NCI-H1930 (cell line): ENCODE data around the gene RAX2.
"Not testable (repeated sequence)": the region's sequence is repeated elsewhere in the genome, so short reads cannot be mapped to it uniquely, and the experiment has no call there.

Source experiments
- DNase-seq, 2 experiments: peaks; one replicate each; lab custom pipeline; 2025; lab: John Stamatoyannopoulos, UW

Gene RAX2

DNA sequence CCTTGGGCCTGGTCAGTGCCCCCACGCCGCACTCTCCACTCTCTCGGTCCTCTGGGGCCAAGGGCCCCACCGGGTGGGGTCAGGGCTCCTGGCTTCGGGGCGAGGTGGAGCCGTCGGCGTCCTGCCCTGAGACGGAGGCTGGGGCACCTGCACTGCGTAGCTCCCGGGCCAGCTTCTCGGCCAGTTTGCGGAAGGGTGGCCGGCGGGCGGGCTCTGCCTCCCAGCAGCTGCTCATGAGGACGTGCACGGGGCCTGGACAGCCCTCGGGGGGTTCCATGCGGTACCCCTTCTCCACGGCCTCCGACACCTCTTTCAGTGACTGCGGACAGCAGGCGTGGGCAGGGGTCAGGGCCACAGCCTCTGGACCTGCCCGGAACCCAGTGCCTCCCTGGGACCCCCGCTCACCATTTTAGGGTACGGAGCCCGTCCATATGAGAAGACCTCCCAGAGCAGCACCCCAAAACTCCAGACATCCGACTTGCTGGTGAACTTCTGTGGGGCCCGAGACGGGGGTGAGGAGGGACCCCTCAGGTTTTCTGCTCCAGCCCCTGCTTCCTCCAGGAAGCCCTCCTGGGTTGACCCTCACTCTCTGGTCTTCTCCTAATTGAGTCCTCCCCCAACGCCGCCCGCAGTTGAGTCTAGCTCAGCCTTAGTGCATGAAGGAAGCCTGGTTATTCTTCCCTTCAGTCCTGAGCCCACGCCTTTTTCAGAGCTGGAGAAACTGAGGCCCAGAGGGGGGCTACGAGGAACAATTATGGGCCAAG lies 6.3 kb upstream of the RAX2 start:
- no peak for DNase-seq

DNA sequence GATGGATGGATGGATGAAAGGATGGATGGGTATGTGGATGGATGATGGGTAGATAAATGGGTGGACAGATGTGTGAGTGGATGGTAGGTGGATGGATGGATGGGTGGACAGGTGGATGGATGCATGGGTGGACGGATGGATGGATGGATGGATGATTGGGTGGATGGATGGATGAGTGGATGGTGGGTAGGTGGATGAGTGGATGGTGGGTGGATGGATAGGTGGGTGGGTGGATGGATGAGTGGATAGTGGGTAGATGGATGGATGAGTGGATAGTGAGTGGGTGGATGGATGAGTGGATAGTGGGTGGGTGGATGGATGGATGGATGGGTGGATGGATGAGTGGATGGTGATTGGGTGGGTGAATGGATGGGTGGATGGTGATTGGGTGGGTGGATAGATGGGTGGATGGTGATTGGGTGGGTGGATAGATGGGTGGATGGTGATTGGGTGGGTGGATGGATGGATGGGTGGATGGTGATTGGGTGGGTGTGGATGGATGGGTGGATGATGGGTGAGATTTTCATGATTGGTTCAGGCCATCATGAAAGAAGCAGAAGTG lies 4.5 kb upstream of the RAX2 start:
- DNase-seq, result no peak

DNA sequence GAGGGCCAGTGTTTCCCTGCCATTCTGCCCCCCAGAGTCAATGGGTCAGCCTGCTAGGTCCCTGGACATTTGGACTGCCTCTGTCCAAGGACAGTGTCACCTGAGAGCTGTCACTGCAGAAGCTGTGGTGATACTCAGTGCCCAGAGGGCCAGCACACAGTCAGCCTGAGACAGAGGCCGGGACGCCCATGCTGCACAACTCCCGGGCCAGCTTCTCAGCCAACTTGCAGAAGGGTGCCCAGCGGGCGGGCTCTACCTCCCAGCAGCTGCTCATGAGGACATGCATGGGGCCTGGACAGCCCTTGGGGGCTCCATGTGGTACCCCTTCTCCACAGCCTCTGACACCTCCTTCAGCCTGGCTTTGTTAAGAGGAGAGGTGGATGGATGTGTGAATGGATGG lies 3.8 kb upstream of the RAX2 start:
- no peak for DNase-seq

DNA sequence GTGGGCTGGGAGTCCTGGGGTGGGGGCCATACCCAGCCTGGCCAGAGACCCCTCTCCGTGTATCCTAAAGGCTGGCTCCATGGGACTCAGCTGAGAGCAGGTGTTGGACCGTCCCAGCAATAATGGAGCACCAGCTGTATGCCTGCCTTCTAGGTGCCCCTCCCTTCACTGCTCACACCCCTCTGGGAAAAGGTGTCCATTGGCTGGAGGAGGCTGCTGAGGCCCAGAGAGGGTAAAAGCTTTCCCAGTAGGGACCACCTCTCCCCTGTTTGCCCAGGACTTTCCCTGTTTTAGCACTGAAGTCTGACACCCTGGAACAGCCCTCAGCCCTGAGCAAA lies 3.3 kb upstream of the RAX2 start:
- no peak for DNase-seq

DNA sequence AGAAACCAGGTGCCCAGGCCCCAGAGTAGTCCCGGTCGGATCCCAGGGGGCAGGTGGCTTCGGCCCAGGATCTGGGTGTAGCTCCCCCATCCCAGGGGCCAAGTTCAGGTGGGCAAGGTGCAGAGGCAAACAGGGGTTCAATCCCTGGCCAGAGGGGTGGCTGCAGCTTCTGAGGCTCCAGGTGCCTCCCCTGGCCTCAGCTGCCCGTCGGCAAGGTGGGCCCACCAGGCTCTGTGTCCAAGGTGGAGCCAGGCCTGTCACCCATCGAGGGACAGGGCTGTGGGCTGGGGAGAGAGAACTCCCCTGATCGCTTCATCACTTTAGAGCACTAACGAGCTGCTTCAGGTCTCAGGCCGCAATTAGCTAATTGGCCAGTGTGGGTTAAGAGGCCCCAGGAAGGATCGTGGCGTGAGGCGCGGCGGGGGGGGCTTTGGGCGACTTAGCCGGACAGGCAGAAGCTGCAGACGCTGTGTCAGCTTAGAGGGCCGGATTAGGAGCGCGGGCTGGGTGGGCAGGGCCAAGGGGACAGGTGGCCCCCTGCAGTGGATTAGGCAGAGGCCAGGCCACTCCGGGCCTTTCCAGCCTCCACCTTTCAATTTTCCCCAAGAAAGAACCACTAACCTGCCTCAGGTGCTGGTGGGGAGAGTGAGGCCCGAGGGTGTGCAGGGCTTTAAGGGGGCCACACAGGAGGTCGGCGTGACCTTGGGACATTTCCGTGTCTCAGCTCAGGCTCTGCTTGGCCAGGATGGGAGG lies 2.8 kb upstream of the RAX2 start:
- no peak for DNase-seq

DNA sequence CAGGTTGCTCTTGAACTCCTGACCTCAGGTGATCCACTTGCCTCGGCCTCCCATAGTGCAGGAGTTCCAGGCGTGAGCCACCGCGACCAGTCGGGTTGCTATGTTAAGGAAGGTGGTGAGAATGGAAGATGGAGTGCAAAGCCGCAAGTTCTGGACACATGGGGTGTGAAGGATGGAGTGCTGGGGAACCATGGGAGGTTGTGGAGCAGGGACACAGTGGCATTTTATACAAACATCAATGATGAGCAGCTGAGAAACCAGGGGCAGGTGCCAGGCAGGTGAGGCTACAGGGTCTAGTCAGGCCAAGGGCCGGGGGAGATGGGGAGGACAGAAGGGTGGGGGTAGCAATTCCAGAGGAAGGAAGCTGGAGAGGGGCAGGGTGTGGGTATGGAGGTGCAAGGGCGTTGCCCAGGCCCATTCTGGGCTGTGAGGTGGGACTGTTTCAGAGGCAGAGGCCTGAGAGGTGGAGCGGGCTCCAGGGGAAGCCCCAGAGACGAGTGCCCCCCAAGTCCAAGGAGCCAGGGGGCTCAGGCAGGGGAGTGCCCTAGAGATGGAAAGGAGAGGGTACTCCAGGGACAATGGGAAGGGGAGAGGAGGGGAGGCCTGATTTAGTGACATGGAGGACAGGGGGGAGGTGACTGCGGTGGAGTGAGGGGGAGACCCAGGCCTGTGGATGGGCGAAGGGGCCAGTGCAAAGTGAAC lies 1.9 kb upstream of the RAX2 start:
- no peak for DNase-seq

DNA sequence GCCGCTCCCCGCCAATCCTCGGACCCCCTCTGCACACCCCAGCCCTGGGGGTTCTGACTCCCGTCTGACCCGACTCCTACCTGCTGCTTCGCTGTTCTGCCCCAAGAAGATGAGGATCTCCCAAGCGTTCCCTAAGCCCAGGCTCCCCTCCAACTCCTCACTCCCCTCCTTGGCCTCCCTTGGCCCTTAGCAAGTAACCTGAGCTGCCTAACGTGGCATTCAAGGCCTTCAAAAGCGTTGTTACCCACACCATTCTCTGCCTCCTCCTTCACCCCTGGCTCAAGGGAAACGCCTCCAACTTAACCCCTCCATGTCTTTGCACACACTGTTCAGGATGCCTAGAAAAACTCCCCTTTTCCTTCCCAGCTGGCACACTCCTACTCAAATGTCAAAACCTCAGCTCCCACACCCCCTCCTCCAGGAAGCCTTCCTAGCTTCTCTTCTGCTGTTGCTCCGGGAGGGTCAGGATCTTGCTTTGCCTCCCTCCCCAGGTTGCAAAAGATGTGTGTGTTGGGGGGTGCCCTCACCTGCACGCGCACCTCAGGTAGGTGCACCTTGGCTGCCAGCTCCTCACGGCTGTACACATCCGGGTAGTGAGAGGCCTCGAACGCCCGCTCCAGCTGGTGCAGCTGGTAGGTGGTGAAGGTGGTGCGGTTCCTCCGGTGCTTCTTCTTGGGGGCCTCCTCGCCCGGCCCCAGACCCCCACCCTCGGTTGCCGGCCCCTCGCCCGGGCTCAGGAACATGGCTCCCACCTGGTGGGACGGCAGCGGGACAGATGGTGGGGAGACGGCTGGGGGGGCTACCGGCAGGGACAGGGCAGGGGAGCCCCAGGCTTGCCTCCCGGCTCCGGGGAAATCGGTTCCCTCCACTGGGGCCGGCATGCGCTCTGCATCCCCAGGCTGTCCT lies 775 bp downstream of the RAX2 start:
- DNase-seq, result no peak

DNA sequence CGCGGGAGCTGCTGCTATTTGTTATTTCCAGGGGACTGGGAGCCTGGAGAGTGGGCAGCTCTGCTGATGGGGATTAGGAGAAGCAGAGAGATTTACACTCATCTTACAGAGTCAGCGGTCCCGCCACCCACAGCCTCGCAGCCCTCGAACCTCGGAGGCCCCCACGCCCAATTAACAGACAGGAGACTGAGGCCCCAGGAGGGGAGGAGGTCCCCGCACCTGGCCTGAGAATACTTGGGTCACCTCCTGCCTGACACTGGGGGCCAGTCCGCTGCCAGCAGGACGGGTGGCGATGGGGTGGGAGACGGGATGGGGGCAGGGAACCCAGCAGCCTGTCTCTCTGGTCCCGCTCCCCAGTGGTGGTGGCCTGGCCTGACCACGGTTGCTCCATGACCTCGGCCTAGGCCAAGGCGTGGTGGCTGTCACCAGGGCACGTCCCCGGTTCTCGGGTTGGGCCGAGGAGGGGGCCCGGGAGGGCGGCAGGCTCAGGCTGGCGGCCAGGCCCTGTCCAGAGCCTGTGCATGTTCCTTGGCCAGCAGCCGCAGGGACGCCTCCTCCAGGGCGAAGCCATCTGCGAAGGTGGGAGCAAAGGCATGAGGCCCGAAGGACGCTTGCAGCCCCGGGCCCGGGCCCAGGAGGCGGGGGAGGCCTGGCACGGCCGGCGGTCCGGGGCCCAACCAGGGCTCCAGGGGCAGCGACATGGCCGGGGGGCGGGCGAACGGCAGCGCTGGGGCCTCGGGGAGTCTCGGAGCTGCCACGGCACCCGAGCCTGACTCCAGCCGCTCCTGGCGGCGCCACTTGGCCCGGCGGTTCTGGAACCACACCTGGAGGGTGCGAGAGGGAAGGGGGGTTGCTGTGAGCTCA lies 1.7 kb downstream of the RAX2 start:
- no peak for DNase-seq

DNA sequence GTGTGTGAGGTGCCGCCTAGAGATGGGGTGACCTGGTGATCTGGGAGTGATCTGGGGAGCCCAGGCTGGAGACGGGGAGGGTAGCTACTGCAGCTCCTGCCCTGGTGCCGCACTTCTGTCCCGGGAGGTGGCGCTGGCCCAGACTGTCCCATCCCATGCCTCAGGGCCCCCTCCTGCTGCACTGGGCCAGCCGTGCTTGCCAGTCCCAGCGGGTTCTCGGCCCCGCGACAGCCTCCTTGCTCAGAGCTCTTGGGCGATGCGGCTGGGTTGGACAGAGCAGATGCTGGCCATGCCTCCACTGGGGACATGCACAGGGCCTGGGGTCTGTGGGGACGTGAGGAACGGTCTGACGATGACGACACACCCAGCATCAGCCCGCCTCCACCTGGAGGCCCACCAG lies 2.5 kb downstream of the RAX2 start:
- no peak for DNase-seq

DNA sequence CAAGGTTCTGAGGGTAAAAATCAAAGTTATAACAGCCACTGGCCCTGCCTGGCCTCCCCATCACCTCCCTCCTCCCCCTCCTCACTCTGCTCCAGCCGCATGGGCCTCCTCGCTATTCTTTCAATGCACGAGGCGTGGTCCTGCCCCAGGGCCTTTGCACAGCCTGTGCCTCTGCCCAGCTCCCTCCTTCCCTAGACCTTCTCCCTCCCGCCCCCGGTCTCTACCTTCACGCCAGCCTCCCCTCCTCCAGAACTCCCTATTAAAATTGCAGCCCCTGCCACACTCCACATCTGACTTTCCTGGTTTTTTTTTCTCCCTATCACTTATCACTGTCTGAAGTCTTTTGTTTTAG lies 3.3 kb downstream of the RAX2 start:
- DNase-seq, result no peak

DNA sequence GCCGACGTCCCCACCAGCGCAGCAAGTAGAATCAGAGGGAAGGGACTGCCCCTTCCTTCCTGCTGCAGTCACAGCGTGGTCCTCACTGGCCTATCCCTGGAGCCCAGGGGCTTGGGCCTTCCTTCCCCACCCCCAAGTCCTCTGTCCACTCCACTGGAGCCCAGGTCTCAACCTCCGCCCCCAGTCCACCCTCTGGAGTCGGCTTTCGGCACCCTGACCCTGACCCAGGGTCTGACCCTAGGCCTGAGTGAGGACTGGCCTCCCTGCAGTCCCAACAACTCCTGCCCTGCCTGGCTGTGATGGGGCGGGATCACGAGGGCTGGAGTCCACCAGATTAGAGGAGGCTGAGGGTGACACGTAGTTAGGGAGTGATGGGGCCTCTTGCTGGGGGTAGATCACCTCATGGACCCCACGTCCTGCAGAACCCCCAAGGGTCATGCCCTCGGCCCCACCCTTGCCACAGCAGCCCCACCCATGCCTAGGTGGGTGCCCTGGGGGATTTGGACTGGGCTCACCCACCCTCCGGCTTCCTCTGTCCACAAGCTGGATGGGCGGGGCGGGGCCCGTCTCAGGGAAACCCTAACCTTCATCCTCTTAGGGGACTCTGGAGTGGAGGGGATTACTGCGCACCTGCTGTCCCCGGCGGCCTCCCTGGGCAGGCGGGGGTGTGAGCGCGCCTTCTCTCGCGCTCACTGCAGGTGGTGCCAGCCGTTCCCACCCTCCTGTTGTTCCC lies 3.8 kb downstream of the RAX2 start:
- DNase-seq, result no peak

DNA sequence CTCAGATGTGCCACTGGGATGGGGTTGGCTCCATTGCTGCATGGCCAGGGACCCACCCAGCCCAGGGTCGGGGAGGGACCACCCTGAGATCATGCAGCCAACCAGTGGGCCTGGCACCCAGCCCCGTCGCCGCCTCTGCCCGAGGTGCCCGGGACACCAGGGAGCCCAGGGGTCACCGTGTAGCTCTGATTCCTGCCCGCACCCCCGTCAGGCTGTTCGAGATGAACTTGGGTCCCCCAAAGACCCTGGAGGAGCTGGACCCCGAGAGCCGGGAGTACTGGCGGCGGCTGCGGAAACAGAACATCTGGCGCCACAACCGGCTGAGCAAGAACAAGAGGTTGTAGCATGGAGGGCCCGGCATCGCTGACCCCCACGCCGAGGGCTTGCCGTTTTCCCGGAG lies 5.0 kb downstream of the RAX2 start:
- DNase-seq, result no peak

DNA sequence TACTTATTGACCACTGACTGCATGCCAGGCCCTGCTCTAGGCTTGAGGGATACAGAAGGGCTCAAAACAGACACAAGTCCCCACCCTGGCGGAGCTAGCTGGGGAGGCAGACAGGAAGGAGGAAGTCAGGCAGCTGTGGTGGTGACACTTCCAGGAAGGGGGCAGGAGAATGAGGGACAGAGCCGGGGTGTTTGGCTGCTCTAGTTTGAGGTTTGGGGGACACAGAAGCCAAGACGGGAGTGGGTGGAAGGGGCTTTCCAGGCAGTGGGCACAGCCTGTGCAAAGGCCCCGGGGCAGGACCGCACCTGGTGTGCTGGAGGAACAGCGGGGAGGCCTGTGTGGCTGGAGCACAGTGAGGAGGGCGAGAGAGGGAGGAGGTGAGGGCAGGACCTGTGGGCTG lies 5.5 kb downstream of the RAX2 start:
- no peak for DNase-seq

DNA sequence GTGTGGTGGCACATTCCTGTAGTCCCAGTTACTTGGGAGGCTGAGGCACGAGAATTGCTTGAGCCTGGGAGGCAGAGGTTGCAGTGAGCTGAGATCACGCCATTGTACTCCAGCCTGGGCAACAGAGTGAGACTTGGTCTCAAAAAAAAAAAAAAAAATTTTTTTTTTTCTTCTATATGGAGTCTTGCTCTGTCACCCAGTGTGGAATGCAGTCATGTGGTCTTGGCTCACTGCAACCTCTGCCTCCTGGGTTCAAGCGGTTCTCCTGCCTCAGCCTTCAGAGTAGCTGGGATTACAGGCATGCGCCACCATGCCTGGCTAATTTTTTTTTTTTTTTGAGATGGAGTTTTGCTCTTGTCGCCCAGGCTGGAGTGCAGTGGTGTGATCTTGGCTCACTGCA lies 6.3 kb downstream of the RAX2 start:
- DNase-seq, result not testable (repeated sequence)

DNA sequence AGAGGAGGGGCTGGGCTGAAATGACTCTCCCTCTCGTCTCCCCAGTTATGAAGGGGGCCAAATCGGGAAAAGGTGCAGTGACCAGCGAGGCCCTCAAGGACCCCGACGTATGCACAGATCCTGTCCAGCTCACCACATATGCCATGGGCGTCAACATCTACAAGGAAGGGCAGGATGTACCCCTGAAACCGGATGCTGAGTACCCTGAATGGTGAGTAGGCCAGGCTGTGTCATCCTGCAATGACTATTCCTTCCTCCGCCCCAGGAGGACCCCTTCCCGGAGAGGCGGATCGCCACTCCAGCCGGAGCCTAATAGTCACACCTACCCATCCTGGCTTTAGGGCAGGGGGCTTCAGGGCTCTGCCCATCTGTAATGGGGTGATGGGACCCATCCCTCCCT lies 6.9 kb downstream of the RAX2 start:
- DNase-seq, result no peak

DNA sequence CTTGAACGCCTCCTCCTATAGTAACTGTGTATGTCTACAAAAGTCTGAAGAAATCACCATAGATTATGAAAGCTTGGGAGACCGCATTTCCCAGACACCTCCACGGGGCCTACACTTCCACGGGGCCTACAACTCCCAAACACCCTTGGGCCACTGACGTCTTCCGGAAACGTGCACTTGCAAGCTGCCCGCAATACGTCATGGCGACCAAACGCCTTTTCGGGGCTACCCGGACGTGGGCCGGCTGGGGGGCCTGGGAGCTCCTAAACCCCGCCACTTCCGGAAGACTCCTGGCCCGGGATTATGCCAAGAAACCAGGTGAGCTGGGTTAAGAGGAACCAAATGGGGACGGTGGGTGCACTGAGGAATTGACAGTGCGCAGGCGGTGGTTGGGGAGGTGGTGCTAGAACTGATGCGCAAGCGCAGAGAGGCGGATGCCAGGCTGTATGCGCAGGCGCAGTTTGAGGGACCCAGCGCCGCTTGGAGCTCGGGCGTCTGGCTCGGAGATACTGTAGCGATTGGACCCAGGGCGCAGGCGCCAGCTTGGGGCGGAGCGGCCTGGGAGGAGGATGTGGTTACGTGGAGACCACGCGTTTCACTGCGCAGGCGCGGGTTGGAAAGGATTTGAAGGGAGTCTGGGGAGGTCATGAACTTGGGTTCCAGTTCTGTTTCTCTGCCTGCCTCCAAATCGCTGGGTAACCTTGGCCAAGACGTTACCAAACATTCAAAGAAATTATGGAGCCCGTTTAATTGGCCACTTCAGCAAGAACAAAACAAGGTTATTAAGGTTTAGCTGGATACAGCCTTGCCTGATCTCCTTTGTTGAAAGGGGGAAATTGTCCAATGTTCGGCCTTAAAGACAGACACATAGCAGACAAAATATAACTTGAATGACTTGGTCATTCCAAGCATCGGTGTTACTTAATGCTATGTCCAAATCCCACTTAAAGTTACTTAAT lies 9.2 kb downstream of the RAX2 start, which contains the start of gene MRPL54:
Gene MRPL54 (plus strand): TSS at position 182 of the 959 bp plus-strand sequence. CDS start 19 bp downstream, at position 201.
- peak; percentile 94 to 95 for DNase-seq

DNA sequence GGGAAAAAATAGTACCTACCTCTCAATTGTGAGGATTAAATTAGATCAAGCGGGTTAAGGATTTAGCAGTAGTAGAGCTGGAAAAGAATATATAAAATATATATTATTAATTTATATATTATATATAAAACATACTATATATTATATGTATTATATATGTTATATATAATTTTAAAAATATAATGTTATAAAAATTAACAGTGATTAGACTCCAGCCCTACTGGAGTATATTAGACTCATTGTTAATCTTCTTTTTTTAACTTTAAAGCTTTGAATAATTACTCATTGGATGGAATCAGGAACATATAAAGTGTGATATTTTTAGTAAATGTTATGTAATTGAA lies 9.9 kb downstream of the RAX2 start:
- no peak for DNase-seq

DNA sequence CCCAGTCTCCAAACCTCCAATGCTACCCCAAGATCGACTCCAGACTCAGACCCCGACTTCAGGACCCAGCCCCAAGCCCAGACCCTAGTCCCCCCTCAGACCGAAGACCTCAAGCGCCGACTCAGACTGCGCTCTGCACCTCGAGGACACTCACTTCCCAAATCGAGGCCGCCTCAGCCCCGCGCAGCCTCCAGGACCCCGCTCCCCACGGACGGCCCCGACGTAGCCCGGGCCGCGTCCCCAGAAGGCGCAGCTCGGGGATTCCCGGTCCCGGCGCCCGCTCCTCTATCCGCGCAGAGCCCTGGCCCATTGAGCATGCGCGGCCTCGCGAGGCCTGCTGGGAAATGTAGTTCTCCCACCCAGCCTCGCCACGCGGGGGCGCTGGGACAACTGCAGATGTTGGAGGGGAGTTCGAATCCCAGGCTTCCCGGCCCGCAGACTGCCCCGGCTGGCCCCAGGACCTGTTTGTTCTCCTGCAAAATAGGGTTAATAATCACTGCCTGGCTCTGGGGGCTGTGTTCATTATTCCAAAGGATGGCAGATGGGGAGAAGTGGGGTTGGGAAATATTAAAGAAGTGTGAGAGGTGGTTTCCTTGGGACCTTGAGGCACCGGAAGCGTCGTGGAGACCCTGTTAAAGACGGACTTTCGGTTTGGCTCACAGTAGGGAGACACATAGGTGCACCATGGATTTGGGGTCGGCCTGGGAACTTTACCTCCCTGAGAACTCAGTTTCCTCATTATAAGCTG lies 10.5 kb downstream of the RAX2 start, which contains the start of gene APBA3:
Gene APBA3 (minus strand): TSS at position 311 of the 748 bp plus-strand sequence. CDS start 1,428 bp downstream, outside the sequence.
- DNase-seq, result peak; percentile 85 to 90
